ENCODE measurements around the gene PALM3.

The PALM3 gene

GRCh38 chr19:14061751-14062557 is at the start of gene PALM3:
Gene PALM3 (minus strand): TSS chr19:14062076. CDS start chr19:14061980, 96 bp downstream.
- no peak for DNase-seq

GRCh38 chr19:14111486-14111885 is 49.6 kb upstream of the PALM3 start:
- no peak for DNase-seq

GRCh38 chr19:14110650-14111049 is 48.8 kb upstream of the PALM3 start:
- no peak for DNase-seq

GRCh38 chr19:14107581-14108461 is 45.9 kb upstream of the PALM3 start:
- peak; percentile 73 for DNase-seq

GRCh38 chr19:14106840-14107239 is 45.0 kb upstream of the PALM3 start:
- peak; percentile 58 for DNase-seq

GRCh38 chr19:14105680-14106079 is 43.8 kb upstream of the PALM3 start:
- no peak for DNase-seq

GRCh38 chr19:14103310-14103709 is 41.4 kb upstream of the PALM3 start:
- DNase-seq: peak; percentile 22

- peak; percentile 11 for DNase-seq
Observed at GRCh38 chr19:14102756-14103155, 40.9 kb upstream of the PALM3 start.

- DNase-seq: no peak
Observed at GRCh38 chr19:14102102-14102696, 40.3 kb upstream of the PALM3 start.

GRCh38 chr19:14101003-14101545 is 39.2 kb upstream of the PALM3 start:
- no peak for DNase-seq

GRCh38 chr19:14097532-14098151 is 35.8 kb upstream of the PALM3 start:
- no peak for DNase-seq

GRCh38 chr19:14096272-14096992 is 34.6 kb upstream of the PALM3 start:
- DNase-seq: peak; percentile 11

- no peak for DNase-seq
Observed at GRCh38 chr19:14094854-14095253, 33.0 kb upstream of the PALM3 start.

GRCh38 chr19:14093117-14093823 is 31.4 kb upstream of the PALM3 start:
- DNase-seq: no peak

GRCh38 chr19:14091813-14092462 is 30.1 kb upstream of the PALM3 start:
- peak; percentile 58 for DNase-seq

GRCh38 chr19:14091081-14091812 is 29.4 kb upstream of the PALM3 start:
- peak; percentile 80 for DNase-seq

- peak; percentile 95 for DNase-seq
Observed at GRCh38 chr19:14090509-14091080, 28.7 kb upstream of the PALM3 start, which contains the start of gene SAMD1. Gene SAMD1 (minus strand): TSS chr19:14090751.

GRCh38 chr19:14089662-14090508 is 28.0 kb upstream of the PALM3 start:
- DNase-seq: no peak

GRCh38 chr19:14089412-14089661 is 27.5 kb upstream of the PALM3 start:
- no peak for DNase-seq
